SKM-1 (cell line): ENCODE data around the gene EEIG1.

Experiments used
- DNase-seq: peaks from one replicate; lab custom pipeline; 2025; ENCODE audit not compliant: unreplicated experiment; lab: John Stamatoyannopoulos, UW

EEIG1 gene

DNA sequence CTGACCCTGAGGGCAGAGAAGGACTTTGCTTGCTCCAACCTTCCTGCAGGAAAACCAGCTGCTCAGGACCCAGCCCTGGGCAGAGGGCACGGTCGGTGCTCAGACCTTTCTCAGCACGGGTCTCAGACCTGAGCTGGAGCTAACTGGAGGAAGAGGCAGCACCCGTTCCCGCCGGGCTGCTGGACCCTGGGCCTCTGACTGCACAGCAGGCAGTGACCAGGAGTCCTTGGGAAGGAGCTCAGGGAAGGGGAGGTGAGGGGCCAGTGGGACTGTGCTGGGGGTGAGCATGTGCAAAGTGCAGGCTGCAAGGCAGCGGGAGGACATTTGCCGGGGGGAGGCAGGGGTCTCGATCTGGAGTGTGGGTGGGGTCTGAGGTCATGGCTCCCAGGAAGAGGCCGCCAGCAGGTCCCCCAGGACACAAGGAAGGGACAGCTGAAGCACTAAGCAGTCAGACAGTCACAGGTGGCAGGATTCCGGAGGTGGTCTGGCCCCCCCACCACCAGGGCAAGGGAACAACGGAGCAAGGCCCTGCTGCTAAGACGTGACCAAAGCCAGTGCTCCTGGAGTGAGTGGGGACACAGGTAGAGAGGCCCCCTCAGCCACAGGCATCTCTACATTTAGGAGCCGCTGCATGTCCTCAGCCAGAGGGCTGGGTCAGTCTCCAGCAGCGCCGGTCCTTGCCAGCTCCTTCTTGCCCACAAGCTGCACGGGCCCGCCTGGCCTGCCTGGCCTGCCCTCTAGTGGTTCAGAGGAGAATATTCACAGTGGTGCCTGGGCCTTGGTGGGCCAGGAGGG lies 38.4 kb downstream of the EEIG1 start:
- peak; percentile 19 for DNase-seq

DNA sequence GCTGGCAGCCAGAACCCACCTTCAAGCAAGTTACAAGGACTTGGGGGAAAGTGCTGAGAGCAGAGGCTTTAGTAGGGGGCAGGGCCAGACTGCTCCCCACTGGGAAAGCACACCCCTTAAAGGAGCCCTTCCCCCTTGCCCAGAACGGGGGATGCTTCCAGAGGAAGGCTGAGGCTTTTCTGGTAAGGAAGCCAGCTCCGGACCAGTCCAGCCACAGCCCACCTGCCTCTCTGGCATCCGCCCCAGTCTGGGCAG lies 38.9 kb downstream of the EEIG1 start:
- no peak for DNase-seq

DNA sequence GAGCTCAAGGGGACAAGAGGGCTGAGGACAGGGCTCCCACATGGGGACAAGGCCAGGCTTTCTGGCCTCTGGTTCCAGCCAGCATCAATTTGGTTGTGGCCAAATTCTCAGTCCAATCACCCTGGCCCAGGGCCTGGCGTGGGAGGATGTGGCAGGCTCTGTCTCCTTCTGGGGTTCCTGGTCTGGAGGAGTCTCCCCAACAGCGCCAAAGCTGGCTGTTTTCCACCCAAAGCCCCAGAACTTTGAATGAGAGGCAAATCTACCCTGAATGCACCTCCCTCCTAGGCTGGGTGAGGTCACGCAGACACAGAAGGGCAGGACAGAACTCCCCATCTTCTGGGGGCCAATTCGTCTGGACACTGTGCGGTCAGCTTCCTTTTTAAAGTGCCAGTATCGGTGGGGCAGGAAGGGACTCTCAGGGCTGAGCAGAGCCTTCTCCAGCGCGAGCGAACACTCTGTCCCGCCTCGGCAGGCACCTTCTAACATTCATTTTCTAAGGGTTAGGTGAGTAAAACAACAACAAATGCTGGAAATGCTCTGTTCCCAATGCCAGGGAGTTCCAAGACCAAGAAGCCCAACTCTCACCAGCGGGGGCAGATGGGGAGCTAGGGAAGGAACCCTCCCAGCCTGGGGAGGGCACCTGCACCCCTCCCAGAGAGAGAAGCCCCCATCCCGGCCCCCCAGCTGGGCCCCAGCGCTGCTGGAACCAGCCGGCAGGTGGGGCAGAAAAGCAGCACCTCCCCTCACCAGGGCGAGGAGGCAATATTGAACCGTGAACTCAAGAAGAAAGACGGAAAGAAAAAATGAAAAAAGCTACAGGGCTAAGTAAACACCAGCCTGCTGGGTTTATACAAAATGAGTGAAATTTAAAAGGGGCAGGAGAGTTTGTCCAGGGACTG lies 39.5 kb downstream of the EEIG1 start:
- no peak for DNase-seq

DNA sequence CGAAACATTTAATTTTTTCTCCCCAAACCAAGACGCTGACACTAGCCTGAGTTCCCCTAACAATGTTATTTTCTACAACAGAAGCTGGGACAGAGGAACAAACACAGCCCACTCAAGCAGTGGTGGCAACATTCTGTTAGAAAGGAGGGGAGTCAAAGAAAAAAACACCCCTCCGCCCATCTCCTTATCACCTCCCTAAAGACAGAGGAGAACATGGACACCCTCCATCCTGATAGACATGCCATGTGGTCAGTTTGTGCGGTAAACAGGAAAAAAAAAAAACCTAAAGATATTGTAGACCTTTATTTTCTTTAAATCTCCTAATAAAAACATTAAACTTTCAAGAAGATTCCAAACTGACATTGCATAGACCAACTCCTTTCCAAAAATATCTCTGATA lies 40.2 kb downstream of the EEIG1 start:
- DNase-seq, result no peak

DNA sequence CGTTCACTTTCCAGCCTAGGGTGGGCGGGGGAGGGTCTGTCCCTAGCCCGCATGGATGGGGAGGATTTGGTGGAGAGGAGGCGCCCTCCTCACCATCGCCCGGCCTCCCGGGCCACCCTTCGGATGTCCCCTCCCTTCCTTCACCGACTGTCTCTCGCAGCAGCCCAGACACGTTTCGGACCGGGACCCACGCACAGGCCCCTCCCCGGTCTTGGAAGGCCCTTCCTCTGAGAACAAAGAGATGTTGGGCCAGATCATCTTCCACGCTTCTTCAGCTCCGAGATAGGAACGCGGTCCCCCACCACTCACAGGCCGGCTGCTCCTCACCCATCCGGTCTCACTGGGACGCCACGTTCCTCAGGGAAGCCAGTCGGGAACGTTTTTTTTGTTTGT lies 42.5 kb downstream of the EEIG1 start:
- no peak for DNase-seq

DNA sequence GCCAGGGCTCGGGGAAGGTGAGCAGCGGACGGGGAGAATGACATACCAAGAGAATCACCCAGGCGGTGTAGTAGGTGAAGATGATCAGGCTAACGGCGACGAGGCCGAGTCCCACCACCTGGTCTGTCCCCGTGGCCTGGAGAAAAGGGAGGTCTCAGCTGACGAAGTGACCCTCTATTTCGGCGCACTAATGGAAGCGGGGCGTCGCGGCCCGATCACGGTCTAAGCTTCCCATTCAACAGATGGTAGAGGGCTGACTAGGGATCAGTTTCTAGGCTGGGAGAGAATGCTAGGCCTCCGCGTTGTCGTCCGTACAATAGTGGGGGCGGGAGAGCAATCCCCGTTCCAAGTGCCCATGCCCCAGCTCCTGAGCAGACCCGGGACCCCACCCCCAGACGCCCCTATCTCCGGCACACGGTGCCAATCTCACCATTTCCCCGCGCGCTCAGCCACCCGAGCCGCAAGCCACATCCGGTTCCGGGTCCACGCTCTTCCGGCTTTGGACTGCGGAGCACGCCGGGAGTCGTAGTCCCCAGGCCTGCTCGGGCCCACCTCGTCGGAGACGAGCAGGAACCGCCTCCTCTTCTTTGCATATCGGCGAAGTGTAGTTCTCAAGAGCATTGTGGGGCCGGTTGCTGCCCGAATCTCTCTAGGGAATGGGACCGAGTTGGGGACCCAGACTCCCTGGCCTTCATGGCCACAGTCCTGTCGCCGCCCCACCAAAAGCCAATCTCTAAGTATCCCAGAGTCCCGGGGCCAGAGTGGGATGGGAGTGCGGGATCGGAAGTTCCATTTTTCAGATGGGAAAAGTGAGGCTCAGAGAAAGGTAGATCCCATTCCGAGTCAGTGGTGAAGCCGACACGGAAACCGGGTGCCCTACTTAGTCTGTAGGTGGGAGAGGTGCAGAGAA lies 43.1 kb downstream of the EEIG1 start, which contains the start of gene DPM2:
DPM2 (minus strand) TSS at position 467 of the 910 bp plus-strand sequence; CDS start at position 433, 34 bp downstream.
- DNase-seq, result peak; percentile 80

DNA sequence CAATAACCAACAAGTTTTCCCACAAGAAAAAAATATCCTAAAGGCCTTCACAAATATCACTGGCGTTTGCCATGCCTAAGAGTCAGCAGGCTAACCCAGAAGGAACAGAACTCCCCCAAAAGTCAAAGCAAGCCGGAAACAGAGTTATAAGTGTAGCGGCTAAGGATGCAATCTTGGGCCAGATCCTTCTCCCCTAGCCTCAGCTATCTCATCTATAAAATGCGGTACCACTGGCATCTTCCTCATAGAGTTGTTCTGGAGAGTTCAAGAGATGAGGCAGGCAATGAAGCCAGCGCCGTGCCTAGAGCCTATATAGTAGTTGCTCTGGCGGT lies 43.8 kb downstream of the EEIG1 start:
- no peak for DNase-seq

DNA sequence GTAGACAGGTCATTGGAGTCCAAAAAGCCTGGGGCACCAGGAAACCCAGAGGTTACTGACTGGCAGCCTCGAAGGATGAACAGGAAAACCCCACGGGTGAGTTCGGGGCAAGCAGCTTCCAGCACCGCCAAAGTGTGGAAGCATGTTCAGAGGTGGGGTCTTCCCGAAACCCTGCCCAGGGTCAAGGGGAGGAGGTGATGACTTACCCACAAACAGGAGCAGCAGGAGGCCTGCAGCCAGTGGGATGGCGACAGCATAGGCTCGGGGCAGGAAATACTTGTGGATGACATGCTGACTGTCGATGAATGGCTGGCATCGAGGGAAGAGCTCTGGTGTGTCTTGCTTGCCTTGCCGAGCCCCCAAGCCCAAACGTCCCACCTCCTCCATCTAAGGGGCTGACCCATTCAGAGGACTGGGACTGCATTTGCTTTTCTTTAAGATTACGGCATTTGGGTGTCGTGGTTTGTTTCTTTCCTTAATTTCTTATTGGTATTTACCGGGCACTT lies 44.4 kb downstream of the EEIG1 start:
- DNase-seq, result no peak

DNA sequence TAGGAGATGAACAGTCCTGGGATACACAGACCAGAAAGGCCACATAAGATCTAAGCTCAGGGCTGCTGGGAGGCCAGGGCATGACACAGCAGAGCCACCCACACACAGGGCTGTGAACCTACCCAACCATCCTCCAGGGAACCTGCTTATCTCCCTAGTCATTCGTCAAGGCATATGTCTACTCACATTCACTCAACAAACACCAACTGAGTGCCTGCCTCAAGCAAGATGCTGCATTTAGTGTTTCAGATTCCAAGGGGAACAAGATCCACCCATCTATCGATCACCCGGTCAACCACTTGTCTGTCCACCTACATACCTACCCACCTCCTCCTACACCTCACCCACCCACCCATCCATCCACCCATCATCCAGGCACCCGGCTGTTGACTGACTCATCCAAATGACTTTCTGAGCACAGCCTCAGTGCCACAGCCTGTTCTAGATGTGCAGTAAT lies 45.0 kb downstream of the EEIG1 start:
- no peak for DNase-seq

DNA sequence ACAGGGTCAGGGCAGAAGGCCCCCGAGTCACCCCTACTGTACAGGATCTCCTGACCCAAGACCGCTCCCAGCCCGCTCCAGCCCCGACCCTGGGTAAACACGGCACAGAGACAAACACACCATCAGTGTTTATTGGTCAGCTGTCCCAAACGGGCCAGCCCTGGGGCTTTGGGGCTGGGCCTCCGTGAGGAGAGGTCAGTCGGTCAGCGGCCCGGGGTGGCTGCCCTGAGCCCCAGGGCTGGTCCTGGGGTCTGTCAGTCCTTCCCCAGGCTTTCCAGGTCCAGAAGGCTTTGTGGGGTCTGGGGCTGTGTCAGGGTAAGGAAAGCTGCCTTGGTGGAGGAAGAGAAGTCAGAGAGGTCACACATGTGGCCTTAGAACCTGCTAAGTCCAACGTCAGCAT lies 45.8 kb downstream of the EEIG1 start:
- DNase-seq, result no peak

DNA sequence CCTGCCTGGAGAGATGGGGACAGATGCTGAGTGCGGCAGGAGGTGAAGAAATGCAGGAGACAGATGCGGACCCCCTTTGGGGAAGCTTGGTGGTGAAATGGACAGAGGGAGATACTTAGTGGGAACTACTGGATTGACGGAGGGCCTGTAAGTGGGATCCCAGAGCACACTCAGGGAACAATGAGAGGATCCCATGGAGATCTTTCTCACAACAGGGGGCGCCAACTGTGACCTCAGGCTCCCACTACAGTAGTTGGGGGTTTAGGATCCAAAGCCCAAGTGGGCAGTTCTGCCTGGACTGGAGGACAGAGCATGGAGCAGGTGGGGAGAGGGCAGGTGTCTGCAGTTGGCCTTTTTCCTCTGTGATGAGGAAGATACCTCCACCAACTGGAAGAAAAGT lies 46.5 kb downstream of the EEIG1 start:
- no peak for DNase-seq

DNA sequence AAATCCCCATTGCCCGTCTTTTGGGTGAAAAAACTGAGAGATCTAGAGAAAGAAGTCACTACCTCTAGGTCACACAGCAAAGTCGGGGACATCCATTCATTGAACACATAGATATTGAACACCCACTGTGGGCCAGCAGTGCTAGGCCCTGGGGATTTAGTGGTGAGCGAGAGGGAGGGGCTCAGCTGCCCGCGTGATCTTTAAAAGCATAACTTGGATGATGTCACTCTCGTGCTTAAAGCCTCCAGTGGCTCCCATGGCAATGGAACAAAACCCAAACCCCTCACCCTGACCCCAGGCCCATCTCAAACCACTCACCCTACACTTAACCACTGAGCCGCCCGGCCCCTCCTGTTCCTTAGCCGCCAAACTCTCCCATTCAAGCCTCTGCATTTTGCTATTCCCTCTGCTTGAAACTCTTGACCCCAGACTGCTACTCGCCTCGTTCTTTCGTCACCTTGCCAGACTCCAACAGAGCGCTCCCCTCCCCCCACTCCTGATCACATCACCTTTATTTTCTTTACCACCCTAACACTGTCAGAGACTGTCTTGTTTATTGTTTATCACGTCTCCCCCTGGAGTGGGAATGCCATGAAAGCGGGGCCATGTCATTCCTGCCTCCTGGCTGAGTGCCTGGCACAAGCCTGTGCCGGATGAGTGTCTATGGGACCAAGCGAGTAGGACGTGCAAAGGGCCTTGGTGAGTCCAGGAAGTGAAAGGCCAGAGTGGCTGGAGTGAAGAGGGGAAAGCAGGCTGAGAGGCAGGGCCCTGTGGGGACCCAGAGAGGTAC lies 49.5 kb downstream of the EEIG1 start:
- no peak for DNase-seq
